Epithelial cell of umbilical artery (primary cell): Measurements from ENCODE around the gene PTPN11. TPM values are rescaled to one million over a fixed set of nuclear protein-coding genes. Genes with fewer than 3 reads are reported as not detected.

Experiments
- total RNA-seq: library from RNA; depleted of rRNA; stranded (reverse); fragments of >200 nt; gene quantifications from 2 replicates; pipeline ENCODE4 v1.2.3, GENCODE V29; 2014

PTPN11 gene
- total RNA-seq: 88.0 and 93.6 TPM in 2 replicates

DNA sequence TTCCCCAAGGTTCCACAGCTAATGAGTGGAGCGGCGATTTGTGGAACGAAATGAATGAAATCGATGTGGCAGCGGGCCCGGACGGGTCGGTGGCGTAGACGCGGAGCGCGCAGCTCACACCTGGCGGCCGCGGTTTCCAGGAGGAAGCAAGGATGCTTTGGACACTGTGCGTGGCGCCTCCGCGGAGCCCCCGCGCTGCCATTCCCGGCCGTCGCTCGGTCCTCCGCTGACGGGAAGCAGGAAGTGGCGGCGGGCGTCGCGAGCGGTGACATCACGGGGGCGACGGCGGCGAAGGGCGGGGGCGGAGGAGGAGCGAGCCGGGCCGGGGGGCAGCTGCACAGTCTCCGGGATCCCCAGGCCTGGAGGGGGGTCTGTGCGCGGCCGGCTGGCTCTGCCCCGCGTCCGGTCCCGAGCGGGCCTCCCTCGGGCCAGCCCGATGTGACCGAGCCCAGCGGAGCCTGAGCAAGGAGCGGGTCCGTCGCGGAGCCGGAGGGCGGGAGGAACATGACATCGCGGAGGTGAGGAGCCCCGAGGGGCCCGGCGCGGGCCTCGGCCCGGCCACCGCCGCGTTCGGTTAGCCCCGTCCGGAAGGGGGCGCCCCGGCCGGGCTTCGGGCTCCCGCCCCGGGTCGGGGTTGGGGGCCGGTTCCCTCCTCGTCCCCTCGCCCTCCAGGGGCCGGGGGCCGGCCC lies at the start of gene PTPN11:
Gene PTPN11 (plus strand): TSS at position 340 of the 689 bp plus-strand sequence. CDS start 165 bp downstream, at position 505.

DNA sequence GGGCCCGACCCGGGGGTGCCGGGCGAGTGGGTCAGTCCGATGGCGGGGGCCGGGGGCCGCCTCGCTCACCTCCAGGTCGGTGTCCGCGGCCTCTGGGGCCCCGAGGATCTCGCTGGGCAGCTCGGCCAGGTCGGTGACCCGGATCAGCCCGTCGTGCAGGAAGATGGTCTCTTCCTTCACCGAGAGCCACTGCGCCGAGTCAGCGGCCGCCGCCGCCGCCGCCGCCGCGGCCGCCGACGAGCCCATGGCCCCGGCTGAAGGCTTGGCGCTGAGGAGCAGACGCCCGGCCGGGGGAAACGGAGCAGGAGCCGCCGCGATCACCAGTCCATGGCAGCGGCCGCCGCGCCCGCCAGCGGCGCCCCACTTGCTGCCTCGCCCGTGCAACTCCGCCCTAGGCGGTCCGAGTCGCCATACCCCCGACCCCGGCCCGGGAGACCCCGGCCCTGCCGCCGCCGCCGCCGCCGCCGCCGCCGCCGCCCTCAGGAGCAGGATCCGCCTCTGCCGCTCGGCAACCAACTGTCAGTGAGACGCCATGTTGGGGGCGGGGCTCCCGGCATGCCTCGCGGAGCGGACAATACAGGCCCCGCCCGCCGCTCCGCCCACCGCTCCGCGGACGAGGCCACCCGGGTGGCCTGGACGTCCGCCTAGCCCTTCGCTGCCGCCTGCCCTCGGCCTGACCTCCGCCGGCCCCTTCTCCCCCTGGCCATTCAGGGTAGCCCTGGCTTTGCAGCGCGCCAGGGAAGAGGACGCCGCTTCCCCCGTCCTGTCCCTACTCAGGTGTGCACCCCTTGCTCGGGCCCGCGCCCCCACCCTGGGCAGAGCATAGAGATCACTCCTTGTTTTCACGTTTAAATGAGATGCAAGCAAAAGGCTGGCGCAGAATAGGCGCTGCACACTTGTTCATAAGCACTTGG lies 36.6 kb upstream of the PTPN11 start, which contains the start of gene HECTD4:
Gene HECTD4 (minus strand): TSS at position 549 of the 914 bp plus-strand sequence. CDS start 303 bp downstream, at position 246.

DNA sequence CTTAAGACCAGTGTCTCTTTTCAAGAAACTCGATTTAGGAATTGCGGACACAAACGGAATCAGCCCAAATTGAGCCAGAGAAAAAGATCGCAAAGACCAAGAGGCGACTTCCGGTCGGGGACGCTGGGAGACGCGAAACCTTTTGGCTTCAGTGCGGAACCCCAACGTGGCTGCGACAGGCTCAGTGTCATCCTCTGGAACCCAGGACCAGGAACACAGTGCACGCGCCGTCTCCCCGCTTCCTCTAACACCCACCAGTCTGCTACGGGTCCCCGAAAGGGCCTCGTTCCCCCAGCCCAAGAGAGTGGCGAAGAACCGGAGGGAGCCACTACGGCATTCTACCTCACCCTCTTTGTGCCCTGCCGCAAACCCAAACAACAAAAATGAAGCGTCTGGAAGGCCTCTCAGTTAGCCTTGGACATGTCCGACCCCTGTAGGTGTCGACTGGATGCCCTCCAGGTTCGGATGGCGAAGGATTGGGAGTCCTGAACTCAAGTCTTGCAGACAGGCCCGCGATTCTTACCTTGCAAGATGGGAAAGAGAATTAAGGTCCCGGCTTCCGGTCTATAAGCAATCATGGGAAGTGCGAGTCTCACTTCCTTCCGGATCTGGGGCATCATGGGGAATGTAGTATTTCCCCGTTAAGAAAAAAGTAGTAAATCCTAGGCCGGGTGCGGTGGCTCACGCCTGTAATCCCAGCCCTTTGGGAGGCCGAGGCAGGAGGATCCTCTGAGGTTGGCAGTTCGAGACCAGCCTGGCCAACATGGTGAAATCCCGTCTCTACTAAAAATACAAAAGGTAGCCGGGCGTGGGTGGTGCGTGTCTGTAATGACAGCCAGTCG lies 9.5 kb upstream of the PTPN11 start, which contains the start of gene RPL6:
Gene RPL6 (minus strand): TSS at position 542 of the 842 bp plus-strand sequence. CDS start 949 bp downstream, outside the sequence.

Other genes with a start within 250 kb of the PTPN11 start
- gene HECTD4, start 36.5 kb upstream of the PTPN11 start, total RNA-seq: 11.4 and 17.8 TPM in 2 replicates
- gene RPL6, start 9.3 kb upstream of the PTPN11 start, total RNA-seq: 780 and 1,225 TPM in 2 replicates